Activated naive CD4-positive, alpha-beta T cell treated with anti-CD3 and anti-CD28 coated beads, Interleukin-2, amount 50 U/mL, for 16 hours (primary cell): ENCODE data around the gene ZNF831.

Source experiments
- DNase-seq: peaks from one replicate; pipeline ENCODE4 v3.0.0-alpha.2; 2020

ZNF831 gene

DNA sequence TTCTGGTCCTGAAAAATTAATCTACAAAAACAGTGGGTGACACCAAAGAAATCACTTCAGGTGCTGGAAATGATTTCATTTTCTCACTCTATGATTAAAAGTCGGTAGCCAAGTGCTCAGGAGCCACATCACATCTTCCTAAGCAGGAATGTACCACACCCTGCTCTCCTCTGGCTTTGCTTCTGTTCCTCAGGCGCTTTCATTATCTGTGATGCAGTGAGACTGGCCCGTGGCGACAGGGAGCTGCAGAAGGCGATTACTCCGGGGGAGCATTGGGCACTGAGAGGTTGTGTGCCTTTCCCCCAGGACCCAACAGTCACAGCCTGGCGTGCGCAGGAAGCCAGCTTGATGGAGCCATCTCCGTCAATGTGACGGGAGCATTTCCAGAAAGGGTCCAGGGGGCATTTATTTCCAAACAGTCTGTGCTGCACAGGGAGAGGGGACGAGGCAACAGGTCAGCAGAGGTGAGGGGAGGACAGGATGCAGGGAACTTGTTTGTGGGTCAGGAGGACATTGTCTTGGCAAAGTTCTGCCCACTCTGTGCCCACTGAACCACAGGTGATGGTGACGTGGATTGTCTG, 5.6 kb upstream of the ZNF831 start:
- DNase-seq = no peak

DNA sequence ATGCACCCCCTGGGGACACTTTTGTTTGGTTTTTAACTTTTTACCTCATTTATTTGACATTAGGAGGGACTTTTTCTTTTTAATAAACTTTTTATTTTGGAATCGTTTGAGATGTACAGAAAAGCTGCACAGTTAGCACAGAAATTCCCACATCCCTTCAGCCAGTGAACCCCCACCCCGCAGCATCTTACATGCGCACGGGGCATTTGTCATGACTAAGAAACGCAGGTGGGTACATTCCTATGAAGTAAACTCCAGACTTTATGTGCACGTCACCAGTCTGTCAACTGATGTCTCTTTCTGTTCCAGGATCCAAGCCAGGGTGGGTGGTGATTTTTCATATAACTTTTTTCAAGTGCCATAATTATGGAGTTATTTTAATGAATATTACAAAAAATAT, 4.9 kb upstream of the ZNF831 start:
- DNase-seq = no peak

DNA sequence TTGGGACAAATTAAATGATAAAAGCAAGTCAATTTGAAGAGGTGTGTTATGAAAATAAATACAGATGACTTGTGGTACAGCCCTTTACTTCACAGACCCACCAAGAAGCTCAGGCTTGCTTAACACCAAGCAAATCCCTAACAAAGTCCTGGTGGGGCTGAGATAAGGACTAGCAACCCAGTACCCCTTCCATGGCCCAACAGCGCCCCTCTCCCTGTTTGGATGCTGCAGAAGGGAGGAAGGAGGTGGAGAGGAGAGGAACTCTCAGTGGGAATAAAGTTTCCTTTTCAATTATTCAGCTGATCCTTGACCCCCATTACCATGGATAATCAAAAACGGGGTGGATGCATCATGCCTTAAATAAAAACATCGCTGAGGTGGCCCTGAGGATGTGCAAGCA, 4.5 kb upstream of the ZNF831 start:
- no peak for DNase-seq

DNA sequence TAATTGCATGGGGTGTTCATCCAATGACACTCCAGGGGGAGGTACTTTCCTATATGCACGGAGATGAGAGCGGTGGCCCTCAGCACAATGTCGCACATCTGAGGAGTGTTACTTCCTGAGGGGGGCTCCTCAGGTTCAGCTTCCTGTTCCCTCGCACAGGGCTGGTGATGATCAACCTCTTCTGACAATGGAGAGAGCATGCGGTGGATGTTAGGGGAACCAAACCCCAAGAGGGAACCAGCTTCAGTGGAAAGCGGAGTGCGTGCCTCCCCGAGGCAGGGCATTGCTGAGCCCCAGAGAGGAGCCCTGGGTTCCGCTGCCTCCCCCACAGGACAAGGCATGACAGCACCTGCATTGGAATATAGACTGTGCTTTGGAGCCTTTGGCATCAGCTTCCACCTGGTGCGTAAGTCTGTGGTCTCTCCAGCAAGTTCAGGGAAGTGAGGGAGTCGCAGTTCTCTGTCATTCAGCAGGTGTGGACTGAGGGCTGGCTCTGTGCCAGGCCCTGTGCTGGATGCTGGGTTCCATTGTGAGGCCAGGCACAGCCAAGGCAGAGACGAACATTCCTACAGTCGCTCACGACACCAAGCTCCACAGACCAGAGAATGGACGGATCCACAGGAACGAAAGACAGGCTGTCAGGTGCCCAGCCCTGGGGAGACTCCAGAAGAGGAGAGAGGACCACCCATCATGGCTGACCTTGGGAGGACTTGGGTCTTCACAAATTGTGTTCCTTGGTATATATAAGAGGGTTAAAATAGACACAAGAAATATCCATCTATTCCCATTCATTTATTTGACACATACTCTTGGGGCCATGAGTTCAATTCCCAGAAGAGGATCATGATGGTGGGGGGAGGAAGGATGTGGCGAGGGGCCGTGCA, 3.9 kb upstream of the ZNF831 start:
- peak; percentile 50 for DNase-seq

DNA sequence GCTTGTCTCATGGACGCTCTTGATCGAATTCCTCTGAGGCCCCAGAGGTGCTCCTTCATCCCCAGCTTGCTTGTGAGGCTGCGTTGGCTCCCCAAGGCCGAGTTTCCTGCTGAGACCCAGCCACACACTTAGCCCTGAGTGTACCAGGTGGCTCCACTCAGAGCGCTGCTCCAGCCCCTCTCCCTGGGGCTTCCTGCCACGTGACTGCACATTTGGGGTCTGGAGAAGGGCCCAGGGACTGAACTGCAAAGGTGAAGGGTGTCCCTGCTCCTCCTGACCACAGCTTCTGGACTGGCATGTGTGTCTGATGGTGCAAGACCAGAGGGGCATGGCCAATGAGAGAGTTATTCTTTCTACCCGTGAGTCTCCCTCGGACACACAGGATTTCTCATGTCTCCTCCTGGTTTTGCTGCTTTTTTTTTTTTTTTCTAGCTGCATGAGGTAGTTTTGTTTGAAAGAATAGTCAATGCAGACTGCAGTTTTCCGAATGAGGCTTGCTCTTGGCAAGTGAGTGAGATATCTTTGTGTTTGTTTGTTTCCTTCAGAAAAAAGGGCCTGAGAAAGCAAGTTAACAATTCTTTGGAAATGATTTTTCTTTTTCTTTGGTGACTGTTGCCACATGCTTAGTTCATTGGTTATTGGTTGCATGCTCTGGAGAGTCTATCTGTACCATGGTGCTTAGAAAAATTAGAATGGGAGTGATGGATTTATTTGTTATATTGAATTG, 3.1 kb upstream of the ZNF831 start:
- no peak for DNase-seq

DNA sequence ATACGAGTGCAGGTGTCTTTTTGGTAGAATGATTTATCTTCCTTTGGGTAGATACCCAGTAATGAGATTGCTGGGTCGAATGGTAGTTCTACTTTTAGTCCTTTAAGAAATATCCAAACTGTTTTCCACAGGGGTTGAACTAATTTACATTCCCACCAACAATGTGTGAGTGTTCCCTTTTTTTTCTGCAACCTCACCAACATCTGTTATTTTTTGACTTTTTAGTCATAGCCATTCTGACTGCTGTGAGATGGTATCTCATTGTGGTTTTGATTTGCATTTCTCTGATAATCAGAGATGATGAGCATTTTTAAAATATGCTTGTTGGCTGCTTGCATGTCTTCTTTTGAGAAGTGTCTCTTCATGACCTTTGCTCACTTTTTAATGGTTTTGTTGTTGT, 1.9 kb upstream of the ZNF831 start:
- DNase-seq = no peak

DNA sequence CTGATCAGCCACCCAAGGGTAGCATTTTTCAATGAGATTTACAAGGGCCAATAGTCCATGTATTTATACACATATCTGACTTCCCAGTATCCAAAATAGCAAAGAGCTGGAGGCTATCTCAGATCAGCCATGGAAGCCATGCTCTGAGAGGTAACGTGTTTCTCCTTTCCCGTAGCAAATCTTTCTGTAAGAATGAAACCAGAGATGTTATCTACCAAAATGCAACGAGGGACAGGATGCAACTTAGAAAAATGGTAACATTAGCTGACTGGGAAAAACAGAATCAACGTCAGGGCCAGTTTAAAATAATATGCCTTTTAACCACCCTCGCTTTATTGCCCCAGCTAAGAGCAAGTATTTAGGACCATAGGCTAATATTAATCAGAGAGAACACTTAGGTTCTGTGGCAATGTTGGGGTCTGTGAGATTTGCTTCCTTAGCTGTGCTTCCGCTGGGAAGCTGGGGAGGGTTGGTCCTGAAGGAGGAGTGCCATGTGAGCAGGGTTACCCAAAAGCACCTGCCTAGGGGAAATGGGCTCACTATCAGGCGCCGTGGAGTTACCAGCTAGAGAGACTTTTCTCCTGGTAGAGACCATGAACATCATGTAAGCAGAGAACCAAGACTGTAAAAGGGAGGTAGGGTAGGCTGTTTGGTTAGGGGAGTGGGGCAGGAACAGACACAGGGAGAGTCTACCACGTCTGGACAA, 1.2 kb downstream of the ZNF831 start:
- no peak for DNase-seq

DNA sequence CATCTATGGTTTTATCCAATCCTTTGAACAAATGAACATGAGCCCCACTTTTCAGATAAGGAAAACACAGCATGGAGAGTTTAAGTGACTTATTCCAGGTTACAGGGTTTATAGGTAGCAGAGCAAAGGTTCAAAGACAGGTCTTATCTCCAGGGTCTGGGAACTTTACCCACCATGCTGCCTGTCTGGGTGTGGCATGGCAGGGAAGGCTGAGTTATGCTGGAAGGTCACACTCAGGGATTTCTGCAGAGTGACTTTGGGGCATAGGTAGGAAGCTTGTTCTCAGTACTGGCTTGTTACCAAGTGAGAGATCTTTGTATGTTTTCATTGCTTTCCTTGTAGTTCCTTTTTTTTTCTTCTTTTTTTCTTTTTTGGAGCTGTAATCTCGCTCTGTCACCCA, 1.8 kb downstream of the ZNF831 start:
- no peak for DNase-seq

DNA sequence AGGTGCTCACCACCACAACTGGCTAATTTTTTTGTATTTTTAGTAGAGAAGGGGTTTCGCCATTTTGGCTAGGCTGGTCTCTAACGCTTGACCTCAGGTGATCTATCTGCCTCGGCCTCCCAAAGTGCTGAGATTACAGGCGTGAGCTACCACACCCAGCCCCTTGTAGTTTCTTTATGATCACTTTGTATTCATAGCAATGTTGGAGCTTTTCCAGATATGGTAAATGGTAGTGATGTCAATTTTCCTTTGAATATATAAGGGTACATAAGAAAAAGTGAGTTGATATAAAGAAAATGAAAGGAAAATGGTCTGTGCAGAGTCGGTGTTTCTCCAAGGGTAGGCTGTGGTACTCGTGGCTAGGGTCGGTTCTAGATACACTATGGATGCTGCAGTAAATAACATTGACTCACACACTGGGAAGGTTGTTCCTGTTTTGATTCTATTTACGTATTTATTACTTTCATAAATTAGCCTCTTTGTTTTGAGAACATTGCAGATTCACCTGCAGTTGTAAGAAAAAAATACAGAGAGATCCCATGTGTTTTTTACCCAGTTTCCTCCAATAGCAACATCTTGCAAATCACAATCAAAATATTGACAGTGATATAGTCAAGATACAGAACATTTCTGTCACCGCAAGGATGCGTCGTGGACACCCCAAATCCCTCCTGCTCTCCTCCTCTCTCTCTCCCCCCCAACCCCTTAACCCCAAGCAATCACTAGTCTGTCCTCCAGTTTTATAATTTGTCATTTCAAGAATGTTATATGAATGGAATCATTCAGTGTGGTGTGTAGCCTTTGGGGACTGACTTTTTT, 2.5 kb downstream of the ZNF831 start:
- no peak for DNase-seq

DNA sequence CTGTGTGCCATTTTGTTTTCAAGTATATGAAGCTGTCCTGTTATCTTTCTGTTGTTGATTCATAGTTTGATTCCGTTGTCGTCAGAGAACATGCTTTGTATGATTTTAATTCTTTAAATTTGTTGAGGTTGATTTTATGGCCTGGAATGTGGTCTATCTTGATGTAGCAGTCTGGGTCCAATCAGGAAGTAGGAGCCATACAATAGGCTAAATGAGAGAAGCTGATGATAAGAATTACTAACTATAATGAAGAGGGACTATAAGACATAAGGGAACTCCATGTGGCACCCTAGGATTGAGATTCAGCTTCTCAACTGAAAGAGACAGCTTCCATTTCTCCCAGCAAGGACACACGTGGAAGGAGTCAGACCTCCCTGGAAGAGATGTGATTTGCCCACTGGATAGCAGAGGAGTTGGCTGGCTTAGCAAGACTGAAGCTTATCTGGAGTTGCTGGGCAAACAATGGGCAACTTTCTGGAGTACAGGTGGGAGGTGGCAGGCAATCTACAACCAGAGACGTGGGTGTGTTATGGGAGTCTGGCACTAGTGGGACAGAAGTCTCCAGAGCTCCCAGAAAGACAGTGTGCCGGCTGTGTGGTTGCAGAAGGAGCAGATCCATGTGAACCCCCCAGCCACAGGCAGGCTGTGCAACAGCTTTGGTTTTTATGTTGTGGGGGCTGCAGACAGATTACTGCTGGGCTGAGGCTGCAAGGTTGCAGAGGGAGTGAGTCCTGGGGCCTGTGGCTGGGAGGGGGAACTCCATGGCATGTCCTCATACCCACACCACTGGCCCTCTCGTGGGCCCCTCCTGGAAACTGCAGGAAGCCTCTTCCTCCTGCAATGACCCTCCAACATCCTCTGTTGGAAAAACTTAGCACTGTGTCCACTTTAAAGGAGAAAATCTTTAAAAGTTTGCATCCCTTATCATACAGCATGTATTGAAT, 7.1 kb downstream of the ZNF831 start:
- DNase-seq = no peak

DNA sequence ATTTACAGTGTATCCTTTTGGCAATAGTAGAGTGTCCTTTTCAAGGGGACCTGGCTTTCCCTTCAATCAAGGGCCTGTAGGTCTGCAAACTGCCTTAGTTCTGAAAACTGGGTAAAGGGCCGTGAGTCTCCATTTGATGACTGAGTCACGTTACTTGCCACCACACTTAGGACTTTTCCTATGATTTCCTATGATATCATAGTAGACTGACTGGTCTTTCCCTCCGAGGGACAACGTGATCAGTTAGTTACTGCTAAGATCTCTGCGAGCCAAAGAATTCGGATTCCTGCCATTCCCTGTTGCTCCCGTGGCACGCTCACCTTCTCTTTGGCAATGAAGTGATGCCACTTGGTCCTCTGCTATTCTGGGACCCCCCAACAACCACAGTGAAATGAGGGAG, 8.4 kb downstream of the ZNF831 start:
- DNase-seq = no peak

DNA sequence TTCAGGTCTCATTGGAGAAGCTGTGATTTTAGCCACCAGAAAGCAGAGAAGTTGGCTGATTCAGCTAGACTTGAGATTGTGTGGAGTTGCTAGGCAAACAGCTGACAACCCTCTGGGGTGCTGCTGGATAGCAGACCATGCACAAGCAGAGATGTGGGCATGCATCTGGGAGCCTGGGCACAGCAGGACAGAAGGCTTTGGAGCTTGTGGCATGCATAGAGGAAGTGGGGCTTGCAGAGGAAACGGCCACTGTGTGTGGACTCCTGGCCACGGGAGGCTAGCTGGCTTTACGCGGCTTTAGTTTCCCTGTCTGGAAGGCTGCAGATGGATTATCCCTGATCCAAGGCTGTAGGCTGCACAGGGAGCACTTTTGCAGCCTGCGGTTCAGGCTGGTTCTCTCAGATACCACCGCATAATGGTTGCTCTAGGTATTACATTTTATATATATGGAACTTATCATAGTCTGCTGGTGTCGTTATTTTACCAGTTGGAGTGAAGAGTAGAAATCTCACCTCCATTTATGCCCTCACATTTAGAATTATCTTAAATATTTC, 10.4 kb downstream of the ZNF831 start:
- DNase-seq = no peak

DNA sequence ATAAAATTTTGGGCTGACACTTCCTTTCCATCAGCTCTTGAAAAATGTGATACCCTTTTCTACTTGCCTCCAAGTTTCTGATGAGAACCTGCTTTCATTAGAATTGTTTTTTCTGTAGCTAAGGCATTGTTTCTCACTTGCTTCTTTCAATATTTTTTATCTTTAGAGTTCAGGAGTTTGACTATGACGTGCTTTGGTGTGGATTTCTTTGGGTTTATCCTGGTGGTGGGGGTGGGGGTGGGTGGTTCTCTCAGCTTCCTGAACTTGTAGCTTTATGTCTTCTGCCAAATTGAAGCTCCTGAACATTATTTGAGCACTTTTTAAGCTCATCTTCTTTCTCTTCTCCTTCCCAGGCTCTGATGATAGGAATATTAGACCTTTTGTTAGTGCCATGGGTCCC, 11.4 kb downstream of the ZNF831 start:
- no peak for DNase-seq

DNA sequence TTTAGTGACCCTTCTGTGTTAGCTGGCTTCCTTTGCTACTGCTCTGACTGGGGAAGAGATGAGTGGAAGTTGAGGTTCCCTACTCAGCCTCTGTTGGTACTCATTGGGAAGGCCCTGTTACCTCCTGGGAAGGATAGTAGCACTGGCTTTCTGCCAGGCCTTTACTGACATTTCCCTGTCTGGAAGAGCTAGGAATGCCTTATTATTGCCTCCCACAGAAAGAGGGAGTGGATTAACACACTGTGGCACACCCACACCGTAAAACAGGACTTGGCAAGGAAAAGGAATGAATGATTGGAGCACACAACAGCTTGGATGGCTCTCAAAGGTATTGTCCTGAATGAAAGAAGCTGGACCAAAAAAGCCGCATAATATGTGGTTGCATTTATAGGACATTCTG, 12.2 kb downstream of the ZNF831 start:
- no peak for DNase-seq

DNA sequence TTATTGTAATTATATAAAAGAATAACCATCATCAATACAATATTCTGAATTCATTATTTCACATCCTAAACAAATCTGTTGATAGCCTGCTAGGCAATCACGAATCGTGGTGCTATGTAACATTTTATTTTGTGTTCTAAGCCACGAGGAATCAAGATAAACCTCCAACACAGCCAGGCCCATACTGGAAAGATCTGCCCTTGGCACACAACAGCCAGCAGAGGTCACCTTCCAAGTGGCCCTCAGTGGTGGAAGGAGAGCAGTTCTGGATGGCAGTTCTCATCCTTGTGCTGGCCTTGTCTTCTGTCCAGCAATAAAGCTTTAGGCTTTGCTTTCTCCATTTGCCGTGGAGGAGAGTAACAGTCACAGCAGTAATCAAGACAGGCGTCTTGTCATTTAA, 13.2 kb downstream of the ZNF831 start:
- DNase-seq = no peak

DNA sequence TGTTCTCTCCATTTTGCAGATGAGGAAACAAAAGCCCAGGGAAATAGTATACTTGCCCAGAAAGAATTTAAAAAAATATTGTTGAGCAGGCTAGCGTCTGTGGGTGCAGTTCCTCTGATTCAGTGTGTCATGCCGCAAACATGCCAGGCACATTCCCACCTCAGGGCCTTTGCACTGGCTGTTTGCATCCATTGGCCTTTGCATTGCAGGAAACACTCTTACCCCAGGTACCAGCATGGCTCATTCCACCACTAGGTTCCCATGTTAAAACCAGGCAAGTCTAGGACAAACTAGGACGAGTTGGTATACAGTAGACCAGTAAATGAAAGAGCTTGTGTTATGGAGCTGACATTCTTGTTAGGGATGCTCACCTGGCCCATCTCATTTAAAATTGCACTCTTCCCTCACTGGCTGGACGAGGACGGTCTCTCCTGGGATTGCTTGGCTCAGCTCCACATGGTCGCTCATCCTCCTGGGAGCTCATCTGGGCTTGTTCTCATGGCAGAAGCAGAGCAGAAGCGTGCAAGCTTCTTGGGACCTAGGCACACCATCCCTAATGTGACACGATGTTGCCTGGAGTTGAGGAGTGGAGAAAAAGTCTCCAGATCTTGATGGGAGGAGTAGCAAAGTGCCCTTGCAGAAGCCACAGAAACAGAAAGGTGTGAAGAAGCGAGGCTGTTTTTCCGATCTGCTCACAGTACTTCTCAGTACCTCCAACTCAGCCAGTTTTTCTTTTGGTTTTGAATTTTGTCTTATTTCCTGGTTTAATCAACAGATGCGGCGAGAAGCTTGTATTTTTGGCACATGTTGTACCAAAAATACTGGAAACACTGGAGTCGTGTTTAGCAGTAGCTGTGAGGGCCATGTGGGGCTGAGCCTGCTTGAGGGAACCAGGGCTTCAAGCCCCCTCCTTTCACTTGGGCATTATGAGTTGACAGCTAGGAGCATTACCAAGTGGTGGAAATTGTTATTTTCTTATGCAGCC, 13.9 kb downstream of the ZNF831 start:
- no peak for DNase-seq

DNA sequence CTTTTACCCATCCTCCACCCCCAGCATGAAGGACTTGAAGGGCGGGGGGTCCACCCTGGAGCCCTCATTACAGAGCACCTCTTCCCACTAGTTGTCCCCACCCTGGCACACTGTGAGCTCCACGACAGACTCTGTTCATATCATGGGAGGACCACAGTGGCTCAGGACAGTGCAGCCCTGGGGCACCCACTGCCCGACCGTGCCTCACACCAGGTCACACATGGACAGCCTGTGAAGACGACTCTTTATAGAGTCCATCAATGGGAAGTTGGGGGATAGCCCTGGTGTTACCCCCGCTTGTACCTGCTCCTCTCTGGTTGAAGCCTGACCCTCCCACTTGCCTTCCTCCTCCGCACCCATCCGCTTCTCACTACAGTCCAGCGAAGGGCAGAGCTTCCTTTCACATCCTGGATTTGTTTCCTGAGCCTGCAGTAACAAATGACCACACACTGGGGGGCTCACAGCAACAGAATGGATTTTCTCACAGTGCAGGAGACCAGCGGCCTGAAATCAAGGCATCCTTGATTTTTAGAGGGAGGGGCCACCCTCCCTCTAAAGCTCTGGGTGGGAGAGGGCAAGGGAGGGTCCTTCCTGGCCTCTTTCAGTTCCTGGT, 15.5 kb downstream of the ZNF831 start:
- no peak for DNase-seq

DNA sequence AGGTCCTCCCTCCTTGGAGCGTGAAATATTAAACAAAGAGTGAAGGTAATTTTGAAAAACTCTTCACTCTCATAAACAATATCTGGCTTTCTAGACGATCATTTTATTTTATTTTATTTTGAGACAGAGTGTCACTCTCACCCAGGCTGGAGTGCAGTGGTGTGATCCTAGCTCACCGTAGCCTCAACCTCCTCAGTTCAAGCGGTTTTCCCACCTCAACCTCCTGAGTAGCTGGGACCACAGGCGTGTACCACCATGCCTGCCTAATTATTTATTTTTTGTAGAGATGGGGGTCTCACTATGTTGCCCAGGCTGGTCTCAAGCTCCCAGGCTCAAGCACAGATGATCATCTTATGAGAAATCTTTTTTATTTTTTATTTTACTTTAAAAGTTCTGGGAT, 16.4 kb downstream of the ZNF831 start:
- DNase-seq = no peak

DNA sequence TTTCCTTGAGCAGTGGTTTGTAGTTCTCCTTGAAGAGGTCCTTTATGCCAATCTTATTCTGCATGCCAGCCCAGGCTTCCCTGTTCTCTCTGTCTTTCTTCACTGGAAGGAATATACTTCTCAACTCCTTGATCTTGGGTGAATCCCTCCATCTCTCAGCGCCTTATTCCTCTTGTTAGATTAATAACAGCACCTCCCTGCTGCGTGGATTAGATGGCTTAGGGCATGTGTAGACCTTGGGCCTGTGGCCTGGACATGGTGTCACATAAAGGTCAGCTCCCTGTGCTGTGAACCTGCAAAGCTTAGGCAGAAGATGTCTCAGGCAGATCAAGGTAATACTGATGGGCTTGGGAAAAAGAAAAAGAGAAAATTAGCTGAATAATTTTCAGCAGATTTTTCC, 18.3 kb downstream of the ZNF831 start:
- no peak for DNase-seq
